ENCODE results near the gene HOXA5.

Gene HOXA5

GRCh38 chr7:27158436-27159265, 15.2 kb upstream of the HOXA5 start:
- peak; percentile 23 for DNase-seq

- peak; percentile 22 for DNase-seq
Observed at GRCh38 chr7:27157702-27158431, 14.4 kb upstream of the HOXA5 start.

- DNase-seq = no peak
Observed at GRCh38 chr7:27156916-27157701, 13.6 kb upstream of the HOXA5 start.

- peak; percentile 94 for DNase-seq
Observed at GRCh38 chr7:27156508-27156898, 13.0 kb upstream of the HOXA5 start, which contains the start of gene HOXA7. TSS of gene HOXA7 (minus strand) at chr7:27156675. CDS start at chr7:27156545, 130 bp downstream.

- DNase-seq = peak; percentile 63
Observed at GRCh38 chr7:27155816-27156507, 12.5 kb upstream of the HOXA5 start.

- DNase-seq = peak; percentile 57
Observed at GRCh38 chr7:27154901-27155815, 11.7 kb upstream of the HOXA5 start.

- peak; percentile 20 for DNase-seq
Observed at GRCh38 chr7:27154369-27154768, 10.9 kb upstream of the HOXA5 start.

GRCh38 chr7:27153526-27153925, 10.0 kb upstream of the HOXA5 start:
- DNase-seq = peak; percentile 13

- DNase-seq = peak; percentile 14
Observed at GRCh38 chr7:27152816-27153442, 9.4 kb upstream of the HOXA5 start.

- DNase-seq = peak; percentile 86
Observed at GRCh38 chr7:27151931-27152815, 8.7 kb upstream of the HOXA5 start, which contains the start of gene HOXA3. TSS of gene HOXA3 (minus strand) at chr7:27152583. CDS start at chr7:27110640, 41,943 bp downstream.

GRCh38 chr7:27151341-27151930, 8.0 kb upstream of the HOXA5 start:
- DNase-seq = no peak

- peak; percentile 90 for DNase-seq
Observed at GRCh38 chr7:27150568-27151340, 7.3 kb upstream of the HOXA5 start.

- no peak for DNase-seq
Observed at GRCh38 chr7:27149842-27150567, 6.5 kb upstream of the HOXA5 start.

- peak; percentile 43 for DNase-seq
Observed at GRCh38 chr7:27148756-27149641, 5.5 kb upstream of the HOXA5 start.

GRCh38 chr7:27148031-27148755, 4.7 kb upstream of the HOXA5 start:
- peak; percentile 37 for DNase-seq
